Coronary artery (tissue), 2 donors: ENCODE measurements around the gene MS4A13.
A peak's percentile ranks its signal among the peaks of the same experiment; 100 is the strongest.
"Not testable (repeated sequence)": the region's sequence is repeated elsewhere in the genome, so short reads cannot be mapped to it uniquely, and the experiment has no call there.

ENCODE experiments used
- DNase-seq: peaks from one replicate; pipeline ENCODE4 v3.0.0-alpha.2; 2017; ENCODE audit warnings: low spot score
- H3K27ac ChIP-seq, 2 donors: fragments of 200-600 bp; sonication (generic); one replicate each; pipeline ENCODE4 v1.5.1; 2016 to 2019
- H3K4me3 ChIP-seq: fragments of 200-600 bp; sonication (generic); 2 replicates; pipeline ENCODE4 v1.5.1; 2016; ENCODE audit warnings: mild to moderate bottlenecking, moderate library complexity
- TF ChIP-seq, protein P1 (sequence below): fragments of 200-600 bp; sonication (generic); IDR thresholded peaks from one replicate; pipeline ENCODE4 v1.5.1; 2019; ENCODE audit warnings: antibody characterized with exemption

The MS4A13 gene

DNA sequence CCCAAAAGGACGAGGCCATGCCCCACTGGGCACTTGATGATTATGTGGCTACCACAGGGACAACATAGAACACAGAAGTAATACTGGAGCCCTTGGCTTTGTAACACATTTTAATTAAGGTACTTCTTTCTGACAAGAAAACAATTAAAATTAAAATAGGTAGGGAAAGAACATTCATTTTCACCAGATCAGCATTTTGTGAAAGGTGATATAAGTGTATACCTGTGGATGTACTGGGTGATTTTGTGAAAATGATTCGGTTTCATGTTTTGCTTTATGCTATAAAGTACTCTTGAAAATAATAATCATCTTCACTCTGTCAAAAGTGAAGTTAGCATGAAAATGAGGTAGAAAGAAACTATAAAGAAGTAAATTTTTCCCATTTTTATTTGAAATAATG, 21.7 kb upstream of the MS4A13 start:
- DNase-seq, result no peak
- no peak overlapping the region for H3K27ac ChIP-seq
- TF ChIP-seq, protein P1, sequence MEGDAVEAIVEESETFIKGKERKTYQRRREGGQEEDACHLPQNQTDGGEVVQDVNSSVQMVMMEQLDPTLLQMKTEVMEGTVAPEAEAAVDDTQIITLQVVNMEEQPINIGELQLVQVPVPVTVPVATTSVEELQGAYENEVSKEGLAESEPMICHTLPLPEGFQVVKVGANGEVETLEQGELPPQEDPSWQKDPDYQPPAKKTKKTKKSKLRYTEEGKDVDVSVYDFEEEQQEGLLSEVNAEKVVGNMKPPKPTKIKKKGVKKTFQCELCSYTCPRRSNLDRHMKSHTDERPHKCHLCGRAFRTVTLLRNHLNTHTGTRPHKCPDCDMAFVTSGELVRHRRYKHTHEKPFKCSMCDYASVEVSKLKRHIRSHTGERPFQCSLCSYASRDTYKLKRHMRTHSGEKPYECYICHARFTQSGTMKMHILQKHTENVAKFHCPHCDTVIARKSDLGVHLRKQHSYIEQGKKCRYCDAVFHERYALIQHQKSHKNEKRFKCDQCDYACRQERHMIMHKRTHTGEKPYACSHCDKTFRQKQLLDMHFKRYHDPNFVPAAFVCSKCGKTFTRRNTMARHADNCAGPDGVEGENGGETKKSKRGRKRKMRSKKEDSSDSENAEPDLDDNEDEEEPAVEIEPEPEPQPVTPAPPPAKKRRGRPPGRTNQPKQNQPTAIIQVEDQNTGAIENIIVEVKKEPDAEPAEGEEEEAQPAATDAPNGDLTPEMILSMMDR, result no peak
- no peak overlapping the region for H3K4me3 ChIP-seq

DNA sequence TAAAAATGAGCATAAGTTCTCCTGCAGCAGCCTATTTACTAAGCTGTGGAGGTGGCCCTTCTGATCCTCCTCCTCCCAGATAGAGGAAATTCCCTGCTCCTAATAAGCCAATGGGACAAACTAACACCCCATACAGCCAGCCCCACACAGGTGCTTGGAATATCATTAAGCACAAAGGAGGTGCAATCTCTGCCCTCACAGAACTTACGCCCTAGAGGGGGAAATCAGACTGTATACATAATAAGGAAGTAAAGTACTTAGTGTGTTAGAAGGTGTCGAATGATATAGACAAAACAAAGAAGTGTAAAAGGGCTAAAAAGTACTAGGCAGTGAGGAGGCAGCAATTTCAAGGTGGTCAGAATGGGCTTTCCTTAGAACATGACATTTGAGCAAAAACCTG, 16.8 kb upstream of the MS4A13 start:
- no peak for DNase-seq
- H3K4me3 ChIP-seq, result no peak overlapping the region
- TF ChIP-seq, protein P1, result no peak
- no peak overlapping the region for H3K27ac ChIP-seq

DNA sequence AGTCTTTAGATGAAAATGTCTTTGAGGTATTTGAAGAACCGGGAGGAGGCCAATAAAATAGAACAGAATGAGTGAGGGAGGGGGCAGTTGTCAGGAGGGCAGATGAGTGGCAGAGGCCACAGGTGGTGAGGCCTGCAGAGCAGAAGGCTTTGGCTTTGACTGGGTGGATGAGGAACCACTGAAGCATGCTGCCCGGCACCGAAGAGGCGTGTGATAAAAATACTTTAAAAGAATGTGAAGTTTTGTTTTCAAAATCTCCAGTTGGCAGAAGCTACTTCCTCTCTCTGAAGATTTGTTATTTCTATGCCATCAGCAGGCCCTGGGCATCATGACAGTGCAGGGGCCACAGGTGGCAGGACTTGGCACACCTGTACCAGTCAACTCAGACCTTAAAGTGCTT, 16.3 kb upstream of the MS4A13 start:
- TF ChIP-seq, protein P1, result no peak
- DNase-seq, result no peak
- Histone ChIP-seq H3K27ac (peak overlapping the region in 1 of 2 donors; percentile 2), H3K4me3 (no peak overlapping the region)

DNA sequence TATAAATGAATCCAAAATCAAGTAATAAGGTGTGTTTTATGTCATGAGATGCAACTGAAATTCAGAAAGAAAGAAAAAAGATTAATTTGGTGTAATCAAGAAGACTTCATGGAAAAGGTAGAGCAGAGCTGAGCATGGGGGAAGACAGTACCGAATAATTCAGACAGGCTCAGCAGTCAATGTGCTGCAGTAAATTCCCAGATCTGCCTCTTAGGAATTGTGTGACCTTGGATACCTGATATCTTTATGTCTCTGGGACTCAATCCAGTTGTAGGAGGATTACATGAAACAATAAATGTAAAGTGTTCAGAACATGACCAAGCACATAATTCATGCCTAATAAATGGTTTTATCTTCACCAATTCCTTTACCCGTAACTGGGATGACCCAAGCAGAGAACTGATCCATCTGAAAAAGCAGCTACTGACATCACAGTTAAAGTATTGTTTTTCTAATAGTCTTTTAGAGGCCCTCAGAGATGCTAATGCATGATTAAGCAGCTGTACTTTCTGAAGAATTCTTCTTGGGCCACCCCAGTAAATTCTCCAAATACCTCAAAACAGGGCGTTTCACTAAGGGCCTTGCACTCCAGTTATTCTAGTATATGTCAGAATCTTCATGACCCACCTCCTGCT, 14.8 kb upstream of the MS4A13 start:
- TF ChIP-seq, protein P1, result no peak
- no peak overlapping the region for H3K4me3 ChIP-seq
- no peak overlapping the region for H3K27ac ChIP-seq
- DNase-seq, result no peak

DNA sequence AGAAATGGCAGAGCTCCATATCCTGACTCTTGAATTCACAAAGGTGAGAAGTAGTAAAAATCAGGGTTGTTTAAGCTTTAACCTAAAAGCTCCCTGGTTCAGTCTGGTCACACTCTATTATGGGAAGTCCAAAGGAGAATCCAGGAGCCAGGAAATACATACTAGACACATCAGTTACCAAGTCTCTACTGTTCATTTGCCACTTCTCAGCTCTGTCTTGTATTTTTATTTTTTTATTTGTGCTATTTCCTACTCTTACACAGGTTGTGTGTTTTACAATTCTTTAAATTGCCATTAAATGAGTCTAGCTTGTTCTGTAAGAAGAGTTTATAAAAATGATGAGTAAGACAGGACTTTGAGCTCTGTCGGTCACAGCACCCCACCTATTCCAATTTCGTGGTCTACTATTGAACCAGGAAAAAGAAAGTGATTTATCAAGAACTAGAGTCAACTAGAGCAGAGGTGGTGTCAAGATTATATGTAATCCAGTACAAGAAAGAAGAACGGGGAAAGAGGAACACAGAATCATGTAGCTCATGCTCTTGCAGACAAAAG, 12.9 kb upstream of the MS4A13 start:
- Histone ChIP-seq H3K4me3 (no peak overlapping the region), H3K27ac (no peak overlapping the region)
- TF ChIP-seq, protein P1, result no peak
- no peak for DNase-seq

DNA sequence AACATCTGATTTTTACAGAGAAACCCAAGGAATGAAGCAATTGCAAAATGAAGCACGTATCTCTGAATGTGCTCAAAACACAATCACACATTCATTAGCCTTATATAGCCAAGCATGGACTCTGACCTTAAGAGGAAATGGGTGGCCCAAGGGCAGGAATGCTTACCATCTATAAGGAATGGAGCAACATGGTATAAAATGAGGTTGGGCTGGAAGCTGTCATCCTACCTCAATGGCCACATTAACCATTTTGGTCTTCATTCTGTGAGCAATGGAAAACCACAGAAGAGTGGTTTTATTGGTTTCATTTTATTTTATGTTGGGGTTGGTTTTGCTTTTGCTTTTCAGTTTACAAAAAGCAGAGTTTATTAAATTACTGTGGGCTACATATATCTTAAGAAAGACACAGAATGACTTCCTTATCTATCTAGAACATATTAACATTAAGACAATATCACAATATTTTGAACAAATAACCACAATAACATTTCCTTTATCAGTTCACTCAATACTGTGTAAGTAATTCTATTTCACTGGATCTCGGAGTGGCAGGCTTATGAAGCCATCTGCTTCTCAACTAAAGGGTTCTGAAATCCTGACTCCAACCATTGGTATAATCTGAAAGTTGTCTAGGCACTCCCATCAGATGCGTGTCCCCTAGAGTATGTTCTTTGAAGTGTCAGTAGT, 10.8 kb upstream of the MS4A13 start:
- Histone ChIP-seq H3K4me3 (no peak overlapping the region), H3K27ac (no peak overlapping the region)
- DNase-seq, result no peak
- TF ChIP-seq, protein P1, result no peak

DNA sequence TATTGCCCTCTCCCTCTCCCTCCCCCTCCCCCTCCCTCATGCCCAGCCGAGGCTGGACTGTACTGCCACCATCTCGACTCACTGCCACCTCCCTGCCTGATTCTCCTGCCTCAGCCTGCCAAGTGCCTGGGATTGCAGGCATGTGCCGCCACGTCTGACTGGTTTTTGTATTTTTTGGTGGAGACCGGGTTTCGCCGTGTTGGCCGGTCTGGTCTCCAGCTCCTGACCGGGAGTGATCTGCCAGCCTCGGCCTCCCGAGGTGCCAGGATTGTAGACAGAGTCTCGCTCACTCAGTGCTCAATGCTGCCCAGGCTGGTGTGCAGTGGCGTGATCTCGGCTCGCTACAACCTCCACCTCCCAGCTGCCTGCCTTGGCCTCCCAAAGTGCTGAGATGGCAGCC, 5.6 kb upstream of the MS4A13 start:
- not testable (repeated sequence) for H3K27ac ChIP-seq, DNase-seq, H3K4me3 ChIP-seq

DNA sequence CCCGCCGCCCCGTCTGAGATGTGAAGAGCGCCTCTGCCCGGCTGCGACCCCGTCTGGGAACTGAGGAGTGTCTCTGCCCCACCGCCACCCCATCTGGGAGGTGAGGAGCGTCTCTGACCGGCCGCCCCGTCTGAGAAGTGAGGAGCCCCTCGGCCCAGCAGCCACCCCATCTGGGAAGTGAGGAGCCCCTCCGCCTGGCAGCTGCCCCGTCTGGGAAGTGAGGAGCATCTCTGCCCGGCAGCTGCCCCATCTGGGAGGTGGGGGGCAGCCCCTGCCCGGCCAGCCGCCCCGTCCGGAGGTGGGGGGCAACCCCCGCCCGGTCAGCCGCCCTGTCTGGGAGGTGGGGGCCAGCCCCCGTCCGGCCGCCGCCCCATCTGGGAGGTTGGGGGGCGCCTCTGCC, 5.0 kb upstream of the MS4A13 start:
- not testable (repeated sequence) for H3K4me3 ChIP-seq, DNase-seq, H3K27ac ChIP-seq
